ENCODE results near the gene ANKRD2.
"Not testable (repeated sequence)": the region's sequence is repeated elsewhere in the genome, so short reads cannot be mapped to it uniquely, and the experiment has no call there.

Gene ANKRD2

GRCh38 chr10:97547271-97547600, 25.3 kb upstream of the ANKRD2 start:
- FAIRE-seq, result no peak

DNA sequence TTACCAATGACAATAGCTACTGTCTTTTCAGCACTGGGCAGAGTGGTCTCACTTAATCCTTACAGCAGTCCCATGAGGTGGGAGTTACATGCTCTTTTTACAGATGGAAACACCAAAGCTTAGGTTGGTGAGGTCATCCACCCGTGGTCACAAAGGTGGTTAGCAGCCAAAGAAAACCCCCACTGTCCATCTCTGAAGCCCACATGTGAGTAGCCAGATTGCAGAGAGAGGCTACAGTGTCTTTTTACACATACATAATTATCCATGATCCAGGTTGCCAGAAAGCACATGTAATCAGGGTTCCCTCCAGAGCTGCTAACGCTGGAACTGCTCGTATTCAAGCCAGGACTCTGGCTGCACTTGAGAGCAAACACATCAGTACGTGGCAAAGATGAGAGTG, 24.6 kb upstream of the ANKRD2 start:
- FAIRE-seq, result no peak

GRCh38 chr10:97548828-97549455, 23.6 kb upstream of the ANKRD2 start:
- no peak for FAIRE-seq

- no peak for FAIRE-seq
Observed at GRCh38 chr10:97549587-97550322, 22.8 kb upstream of the ANKRD2 start.

DNA sequence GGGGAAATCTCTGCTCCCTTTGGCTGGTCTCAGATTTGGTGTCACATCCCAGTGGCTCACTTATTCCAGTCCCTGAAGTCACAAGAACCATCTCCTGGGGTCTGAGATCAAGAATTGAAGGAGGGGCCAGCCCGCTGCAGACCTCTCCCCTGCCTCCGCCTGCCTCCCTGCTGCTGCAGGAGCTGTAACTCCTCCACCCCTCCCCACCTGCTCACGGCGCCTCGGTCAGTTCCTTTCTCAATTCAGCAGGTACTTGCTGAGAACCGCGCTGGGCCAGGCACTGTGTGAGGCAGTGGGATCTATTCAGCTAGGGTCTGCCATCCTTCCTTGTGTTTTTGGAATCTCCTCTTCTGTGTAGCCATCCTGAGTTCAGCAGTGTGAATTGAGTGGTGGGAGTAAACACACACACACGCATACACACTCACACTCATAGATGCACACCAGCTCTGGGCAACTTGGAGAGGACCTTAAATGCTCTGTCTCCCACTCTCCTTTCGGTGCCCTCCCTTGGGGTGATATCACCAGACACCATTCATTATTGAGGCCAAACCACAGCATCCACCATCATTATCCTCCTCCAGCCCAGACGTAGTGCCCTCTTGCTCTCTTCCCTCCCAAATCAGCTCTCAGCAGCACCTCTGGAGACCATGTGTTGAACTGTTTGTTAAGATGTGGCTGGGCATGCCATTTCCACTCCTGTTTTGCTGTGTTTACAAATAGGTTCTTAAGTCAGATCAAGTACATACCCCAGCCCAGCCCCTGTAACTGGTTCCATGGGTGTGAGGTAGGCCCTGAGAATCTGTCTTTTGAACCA, 22.0 kb upstream of the ANKRD2 start:
- no peak for FAIRE-seq

DNA sequence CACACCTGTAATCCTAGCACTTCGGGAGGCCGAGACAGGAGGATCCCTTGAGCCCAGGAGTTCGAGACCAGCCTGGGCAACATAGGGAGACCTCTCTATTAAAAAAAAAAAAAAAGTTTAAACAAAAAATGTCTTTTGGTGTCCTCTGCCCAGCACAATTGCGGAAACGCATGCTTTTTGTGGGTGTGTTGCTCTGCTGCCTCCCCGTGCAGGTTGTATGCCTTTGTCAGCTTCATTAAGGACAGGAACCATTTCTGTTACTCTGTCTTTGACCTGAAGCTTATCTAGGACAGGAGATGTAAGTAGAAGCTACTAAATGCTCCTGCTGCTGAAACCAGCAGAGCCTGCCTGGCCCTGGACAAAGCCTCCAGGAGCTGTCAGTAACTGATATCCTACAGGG, 21.3 kb upstream of the ANKRD2 start:
- no peak for FAIRE-seq

DNA sequence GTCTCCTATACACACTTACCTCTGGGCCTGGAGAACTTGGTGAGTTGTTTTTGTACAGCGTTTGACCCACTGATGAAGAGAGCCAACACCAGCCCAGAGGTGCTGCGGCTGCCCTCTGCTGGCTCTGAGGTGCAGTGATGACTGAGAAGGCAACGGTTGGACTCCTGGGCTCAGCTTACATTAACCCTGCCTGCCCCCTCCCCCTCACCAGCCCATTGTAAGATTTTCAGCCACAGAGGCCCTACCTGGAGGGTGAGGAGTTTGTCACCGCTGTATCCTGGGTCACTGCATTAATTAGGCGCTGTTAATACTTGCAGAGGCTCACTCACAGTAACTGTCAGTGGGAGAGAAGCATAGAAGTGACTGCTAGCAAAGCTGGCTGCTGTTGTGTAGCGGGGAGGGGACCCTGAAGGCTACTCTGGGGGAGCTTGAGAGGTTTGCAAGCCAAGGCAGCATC, 19.0 kb upstream of the ANKRD2 start:
- no peak for FAIRE-seq

GRCh38 chr10:97554336-97554735, 18.2 kb upstream of the ANKRD2 start:
- FAIRE-seq, result not testable (repeated sequence)

DNA sequence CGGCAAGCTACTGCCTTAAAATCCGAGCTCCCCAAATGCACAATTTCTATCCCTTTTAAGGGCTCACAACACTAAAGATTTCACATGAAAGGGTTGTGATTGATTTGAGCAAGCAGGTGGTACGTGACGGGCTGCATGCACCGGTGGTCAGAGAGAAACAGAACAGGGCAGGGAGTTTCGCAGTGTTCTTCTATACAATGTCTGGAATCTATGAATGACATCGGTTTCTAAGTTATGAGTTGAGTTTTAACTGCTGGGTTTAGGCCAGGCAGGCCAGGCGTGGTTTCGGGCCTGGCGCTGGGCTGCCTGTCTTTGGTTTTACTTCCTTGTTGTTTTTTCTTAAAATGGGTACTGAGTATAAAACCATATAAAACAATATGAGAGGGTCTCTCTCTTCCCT, 17.0 kb upstream of the ANKRD2 start:
- FAIRE-seq, result not testable (repeated sequence)

- not testable (repeated sequence) for FAIRE-seq
Observed at GRCh38 chr10:97560731-97561381, 11.7 kb upstream of the ANKRD2 start.

DNA sequence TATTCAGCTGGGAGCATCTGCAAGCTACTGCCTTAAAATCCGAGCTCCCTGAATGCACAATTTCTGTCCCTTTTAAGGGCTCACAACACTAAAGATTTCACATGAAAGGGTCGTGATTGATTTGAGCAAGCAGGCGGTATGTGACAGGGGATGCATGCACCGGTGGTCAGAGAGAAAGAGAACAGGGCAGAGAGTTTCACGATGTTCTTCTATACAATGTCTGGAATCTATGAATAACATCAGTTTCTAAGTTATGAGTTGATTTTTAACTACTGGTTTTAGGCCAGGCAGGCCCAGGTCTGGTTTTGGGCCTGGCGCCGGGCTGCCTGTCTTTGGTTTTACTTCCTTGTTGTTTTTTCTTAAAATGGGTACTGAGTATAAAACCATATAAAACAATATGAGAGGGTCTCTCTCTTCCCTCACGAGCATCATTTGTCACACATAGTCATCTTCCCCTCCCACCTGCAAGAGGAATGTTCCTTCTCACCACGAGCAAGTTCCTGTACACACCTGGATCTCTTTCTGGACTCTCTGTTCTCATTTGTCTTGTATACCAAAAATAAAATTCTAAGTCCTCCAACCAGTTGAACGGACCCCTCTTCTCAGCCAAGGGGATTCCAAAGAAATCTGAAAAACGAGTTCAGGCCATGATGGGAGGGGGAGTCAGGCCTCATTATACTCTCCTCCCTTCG, 11.0 kb upstream of the ANKRD2 start:
- not testable (repeated sequence) for FAIRE-seq

GRCh38 chr10:97562329-97562728, 10.2 kb upstream of the ANKRD2 start:
- FAIRE-seq, result not testable (repeated sequence)

DNA sequence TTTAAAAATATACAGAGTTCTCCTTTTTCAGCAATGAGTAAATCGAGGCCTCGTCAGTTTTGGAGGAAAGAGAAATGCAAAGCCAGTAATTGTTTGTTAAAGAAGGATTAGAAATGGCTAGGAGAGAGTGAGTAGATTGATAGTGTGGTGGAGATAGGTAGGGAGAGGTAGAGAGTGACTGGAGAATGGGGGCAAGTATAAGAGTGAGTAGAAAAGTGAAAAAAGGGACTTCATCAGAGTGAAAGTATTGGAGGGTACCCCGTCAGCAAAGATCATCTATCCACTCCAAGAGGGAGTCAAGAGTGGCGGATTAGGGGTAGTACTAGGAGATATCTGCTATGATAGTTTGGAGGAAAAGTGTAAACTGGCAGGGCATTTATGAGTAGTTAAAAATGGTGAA, 9.2 kb upstream of the ANKRD2 start:
- no peak for FAIRE-seq

GRCh38 chr10:97564776-97565175, 7.8 kb upstream of the ANKRD2 start:
- FAIRE-seq, result no peak

GRCh38 chr10:97566336-97566996, 6.1 kb upstream of the ANKRD2 start:
- FAIRE-seq, result no peak

GRCh38 chr10:97567891-97568290, 4.7 kb upstream of the ANKRD2 start:
- FAIRE-seq, result no peak

DNA sequence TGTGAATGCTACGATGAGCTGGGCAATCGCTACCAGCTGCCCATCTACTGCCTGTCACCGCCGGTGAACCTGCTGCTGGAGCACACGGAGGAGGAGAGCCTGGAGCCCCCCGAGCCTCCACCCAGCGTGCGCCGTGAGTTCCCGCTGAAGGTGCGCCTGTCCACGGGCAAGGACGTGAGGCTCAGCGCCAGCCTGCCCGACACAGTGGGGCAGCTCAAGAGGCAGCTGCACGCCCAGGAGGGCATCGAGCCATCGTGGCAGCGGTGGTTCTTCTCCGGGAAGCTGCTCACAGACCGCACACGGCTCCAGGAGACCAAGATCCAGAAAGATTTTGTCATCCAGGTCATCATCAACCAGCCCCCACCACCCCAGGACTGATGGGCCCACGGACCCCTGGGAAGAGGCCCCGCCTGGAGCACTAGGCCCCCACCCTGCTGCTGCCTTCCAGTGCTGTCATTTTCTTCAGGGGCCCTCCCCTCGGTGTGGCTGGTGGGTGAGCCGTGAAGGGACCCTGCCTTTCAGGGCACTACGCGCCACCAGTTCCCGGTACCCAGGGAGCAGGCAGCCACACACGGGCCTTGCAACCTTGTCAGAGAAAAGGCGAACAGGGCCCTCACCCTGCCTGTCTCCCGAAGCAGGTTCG, 2.3 kb upstream of the ANKRD2 start:
- FAIRE-seq, result no peak

GRCh38 chr10:97570789-97571471, 1.6 kb upstream of the ANKRD2 start:
- FAIRE-seq, result no peak

- FAIRE-seq, result no peak
Observed at GRCh38 chr10:97571622-97572021, 957 bp upstream of the ANKRD2 start.

DNA sequence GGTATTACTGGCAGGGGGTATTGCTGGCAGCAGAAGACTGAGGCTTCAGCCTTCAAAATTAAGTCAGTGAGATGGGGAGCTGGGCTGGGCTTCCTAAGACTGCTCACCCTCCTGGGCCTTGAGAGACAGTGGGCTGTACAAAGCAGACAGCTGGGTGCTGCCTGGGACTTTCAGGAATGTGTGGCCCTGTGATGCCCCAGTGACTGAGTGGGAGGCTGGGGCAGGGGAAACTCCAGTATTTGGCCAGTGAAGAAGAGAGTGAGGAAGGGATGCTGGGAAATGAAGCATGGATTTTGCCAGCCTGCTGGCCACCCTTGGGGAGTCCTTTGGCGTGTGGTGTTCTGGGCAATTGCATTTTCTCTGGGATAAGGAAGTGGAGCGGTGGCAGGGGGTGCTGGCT, 442 bp downstream of the ANKRD2 start:
- no peak for FAIRE-seq

DNA sequence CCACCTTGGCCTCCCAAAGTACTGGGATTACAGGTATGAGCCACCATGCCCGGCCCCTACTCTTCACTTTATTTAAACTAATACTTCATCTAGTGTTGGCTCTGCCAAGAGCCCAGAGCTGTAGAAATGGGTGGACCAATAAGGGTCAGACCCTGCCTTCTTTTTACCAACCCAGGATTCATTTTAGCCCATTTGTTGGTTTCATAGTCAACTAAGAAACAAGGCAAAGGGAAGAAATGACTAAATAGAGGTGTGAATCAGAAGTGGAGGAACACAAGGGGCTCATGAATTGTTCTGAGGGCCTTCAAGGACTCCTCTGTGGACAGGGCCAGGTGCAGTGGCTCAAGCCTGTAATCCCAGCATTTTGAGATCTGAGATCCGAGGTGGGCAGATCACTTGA, 1.1 kb downstream of the ANKRD2 start:
- no peak for FAIRE-seq

Data from endometrium (tissue), 2 donors.